HCEC 1CT (cell line): Measurements from ENCODE around the gene SH2B2.
"Not testable (repeated sequence)": the region's sequence is repeated elsewhere in the genome, so short reads cannot be mapped to it uniquely, and the experiment has no call there.

Source experiments
- DNase-seq: peaks from one replicate; pipeline ENCODE4 v3.0.0-alpha.2; 2017

The SH2B2 gene

GRCh38 chr7:102306916-102307677, 20.4 kb downstream of the SH2B2 start:
- no peak for DNase-seq

GRCh38 chr7:102310414-102310815, 23.7 kb downstream of the SH2B2 start:
- no peak for DNase-seq

- no peak for DNase-seq
Measured at GRCh38 chr7:102312317-102312716, 25.6 kb downstream of the SH2B2 start.

GRCh38 chr7:102313997-102314780, 27.5 kb downstream of the SH2B2 start:
- no peak for DNase-seq

GRCh38 chr7:102317231-102318059, 30.8 kb downstream of the SH2B2 start:
- DNase-seq, result no peak

- no peak for DNase-seq
Measured at GRCh38 chr7:102318482-102318971, 31.9 kb downstream of the SH2B2 start.

GRCh38 chr7:102319671-102320070, 33.0 kb downstream of the SH2B2 start:
- DNase-seq, result no peak

GRCh38 chr7:102320181-102320580, 33.5 kb downstream of the SH2B2 start:
- DNase-seq, result no peak

GRCh38 chr7:102320601-102321350, 34.1 kb downstream of the SH2B2 start:
- DNase-seq, result no peak

- DNase-seq, result no peak
Measured at GRCh38 chr7:102321351-102322201, 34.9 kb downstream of the SH2B2 start.

GRCh38 chr7:102322202-102322715, 35.6 kb downstream of the SH2B2 start:
- DNase-seq, result no peak

- DNase-seq, result no peak
Measured at GRCh38 chr7:102323914-102324195, 37.2 kb downstream of the SH2B2 start.

- not testable (repeated sequence) for DNase-seq
Measured at GRCh38 chr7:102325106-102325505, 38.4 kb downstream of the SH2B2 start.

GRCh38 chr7:102326157-102326889, 39.7 kb downstream of the SH2B2 start:
- no peak for DNase-seq

GRCh38 chr7:102327183-102327582, 40.5 kb downstream of the SH2B2 start:
- not testable (repeated sequence) for DNase-seq

GRCh38 chr7:102328863-102329262, 42.2 kb downstream of the SH2B2 start:
- not testable (repeated sequence) for DNase-seq

- not testable (repeated sequence) for DNase-seq
Measured at GRCh38 chr7:102329366-102329765, 42.7 kb downstream of the SH2B2 start.

GRCh38 chr7:102330666-102331460, 44.2 kb downstream of the SH2B2 start:
- not testable (repeated sequence) for DNase-seq

- DNase-seq, result not testable (repeated sequence)
Measured at GRCh38 chr7:102335574-102335973, 48.9 kb downstream of the SH2B2 start.

GRCh38 chr7:102337002-102337401, 50.3 kb downstream of the SH2B2 start:
- not testable (repeated sequence) for DNase-seq
